OCI-LY7 (cell line): ENCODE results near the gene CEP76. TPM values are rescaled to one million over a fixed set of nuclear protein-coding genes. Genes with fewer than 3 reads are reported as not detected.

Experiments
- BruUV-seq: library from RNA; stranded (reverse); fragments of 400-500 nt; replicated peaks from 2 replicates; lab custom pipeline; 2021; lab: Mats Ljungman, UMichigan
- CTCF ChIA-PET: fragments of 300-600 bp; sonication (Branson Sonifier 250); formaldehyde crosslinking; loops from one replicate; lab custom pipeline; 2022; ENCODE audit warnings: antibody characterized with exemption; ENCODE audit not compliant: unreplicated experiment; lab: Charles Lee
- POLR2A ChIA-PET: fragments of 300-600 bp; sonication (Branson Sonifier 250); formaldehyde crosslinking; loops from one replicate; lab custom pipeline; 2022; ENCODE audit warnings: antibody characterized with exemption; lab: Charles Lee
- DNase-seq: peaks from one replicate; pipeline ENCODE4 v3.0.0-alpha.2; 2015; ENCODE audit warnings: low spot score
- H2AFZ ChIP-seq: fragments of 200-600 bp; sonication (generic), shearing (Covaris generic); 2 replicates; pipeline ENCODE4 v1.6.1; 2014; ENCODE audit warnings: mild to moderate bottlenecking, antibody characterized with exemption, low read length, moderate library complexity
- H3K27ac ChIP-seq: fragments of 200-600 bp; sonication (generic); 2 replicates; pipeline ENCODE4 v1.5.1; 2014; ENCODE audit warnings: mixed run types, low read depth, mild to moderate bottlenecking, moderate library complexity, low read length, inconsistent platforms; ENCODE audit not compliant: poor library complexity, severe bottlenecking
- H3K36me3 ChIP-seq: fragments of 200-600 bp; sonication (generic); 2 replicates; pipeline ENCODE4 v1.6.1; 2014; ENCODE audit warnings: mild to moderate bottlenecking, antibody characterized with exemption, low read length, moderate library complexity, mixed read lengths; ENCODE audit not compliant: insufficient read depth
- H3K4me1 ChIP-seq: fragments of 200-600 bp; sonication (generic); 2 replicates; pipeline ENCODE4 v1.5.1; 2014; ENCODE audit warnings: mild to moderate bottlenecking, low read length; ENCODE audit not compliant: insufficient read depth, poor library complexity, severe bottlenecking
- H3K4me2 ChIP-seq: fragments of 200-600 bp; sonication (generic); 2 replicates; pipeline ENCODE4 v1.6.1; 2014; ENCODE audit warnings: mild to moderate bottlenecking, low read length
- H3K4me3 ChIP-seq: fragments of 200-600 bp; sonication (generic); 2 replicates; pipeline ENCODE4 v1.5.1; 2014; ENCODE audit warnings: mild to moderate bottlenecking, low read depth, low read length; ENCODE audit not compliant: poor library complexity, severe bottlenecking
- H3K79me2 ChIP-seq: fragments of 200-600 bp; sonication (generic); 2 replicates; pipeline ENCODE4 v1.6.1; 2016; ENCODE audit warnings: low read depth, mild to moderate bottlenecking, low read length, moderate library complexity, mixed read lengths; ENCODE audit not compliant: insufficient read depth
- H3K9me2 ChIP-seq: fragments of 200-600 bp; sonication (generic); 2 replicates; pipeline ENCODE4 v1.6.1; 2016; ENCODE audit warnings: mild to moderate bottlenecking, low read length, mixed read lengths; ENCODE audit not compliant: insufficient read depth
- H3K9me3 ChIP-seq: fragments of 200-600 bp; sonication (generic); 2 replicates; pipeline ENCODE4 v1.6.1; 2014; ENCODE audit warnings: mild to moderate bottlenecking, mixed run types, low read length, mixed read lengths
- H4K20me1 ChIP-seq: fragments of 200-600 bp; sonication (generic); 2 replicates; pipeline ENCODE4 v1.6.1; 2014; ENCODE audit warnings: mild to moderate bottlenecking, antibody characterized with exemption, low read length, moderate library complexity, mixed read lengths; ENCODE audit not compliant: insufficient read depth
- EZH2phosphoT487 ChIP-seq: fragments of 200-600 bp; sonication (generic); IDR thresholded peaks from 2 replicates; pipeline ENCODE4 v1.6.1; 2018; ENCODE audit warnings: low read depth, borderline replicate concordance, mild to moderate bottlenecking, mixed run types, antibody characterized with exemption, low read length, moderate library complexity, mixed read lengths
- intact Hi-C: fragments of 100-400 bp; cut with micrococcal nuclease; formaldehyde crosslinking; loops from one replicate; pipeline ENCODE4 v1.10.0; 2022; ENCODE audit not compliant: unreplicated experiment
- total RNA-seq, 2 experiments: library from RNA; depleted of rRNA in 1 of 2; stranded (reverse); fragments of >200 nt in 1 of 2; shearing (Covaris generic) in 1 of 2; gene quantifications; 2 replicates each; pipeline ENCODE4 v1.2.3, GENCODE V29; 2014 to 2022
- TF ChIP-seq, protein P1 (sequence below): fragments of 200-600 bp; sonication (generic); conservative IDR thresholded peaks from 2 replicates; pipeline ENCODE4 v1.5.1; 2014; ENCODE audit warnings: mild to moderate bottlenecking, antibody characterized with exemption, low read length, moderate library complexity, mixed read lengths

CEP76 gene
- total RNA-seq, 2 experiments from 2014 or later: 14.1 to 22.1 TPM

DNA sequence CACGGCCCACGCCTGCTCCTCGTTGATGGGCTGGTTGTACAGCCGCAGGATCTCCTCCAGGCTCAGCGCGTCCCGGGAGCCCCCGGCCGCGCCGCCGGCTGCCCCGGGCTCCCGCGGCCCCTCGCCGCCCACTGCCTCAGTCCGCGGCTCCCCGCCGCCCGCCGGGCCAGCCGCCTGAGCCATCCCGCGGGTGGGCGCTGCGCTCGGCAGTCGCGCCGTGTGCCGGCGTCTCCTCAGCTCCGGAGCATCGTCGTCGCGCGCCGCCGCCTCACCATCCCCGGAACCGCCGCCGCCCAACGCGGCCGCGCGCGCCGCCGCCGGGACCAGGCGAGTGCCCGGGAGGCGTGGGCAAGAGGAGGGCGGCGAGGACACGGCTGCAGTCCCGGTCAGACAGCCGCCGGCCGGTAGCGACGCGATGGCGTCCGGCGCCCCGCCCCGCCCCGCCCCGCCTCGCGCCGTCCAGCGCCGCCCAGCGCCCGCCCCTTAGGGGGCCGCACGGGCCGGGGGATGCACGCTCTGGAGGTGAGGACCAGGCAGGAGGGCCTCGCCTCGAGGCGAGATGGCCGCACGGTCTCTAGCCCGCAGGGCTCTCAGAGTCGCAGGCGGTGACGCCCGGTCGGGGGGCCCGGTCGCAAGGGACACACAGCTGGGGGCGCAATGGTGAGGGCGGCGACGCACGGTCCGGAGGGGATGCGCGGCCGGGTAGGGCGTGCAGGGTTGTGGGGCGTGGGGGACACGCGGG lies 44.7 kb downstream of the CEP76 start, which contains the start of gene SPIRE1:
SPIRE1 (minus strand) TSS at position 424 of the 742 bp plus-strand sequence; CDS start at position 183, 241 bp downstream.
- Histone ChIP-seq H3K4me3 (peak within 1 kb of the TSS; percentile 63), H4K20me1 (no peaks in the 10 kb centered on the region), H2AFZ (peak within 1 kb of the TSS; percentile 47; the same call in 1 of the 2 replicates), H3K4me1 (peaks cover 3% of the 10 kb centered on the region), H3K4me2 (peak within 1 kb of the TSS; percentile 70), H3K36me3 (no peaks in the 10 kb centered on the region), H3K27ac (no peak within 1 kb of the TSS), H3K79me2 (no peaks in the 10 kb centered on the region), H3K9me3 (no peaks in the 10 kb centered on the region), H3K9me2 (no peaks in the 10 kb centered on the region)
- intact Hi-C loops: no loop called here
- TF ChIP-seq, protein P1, sequence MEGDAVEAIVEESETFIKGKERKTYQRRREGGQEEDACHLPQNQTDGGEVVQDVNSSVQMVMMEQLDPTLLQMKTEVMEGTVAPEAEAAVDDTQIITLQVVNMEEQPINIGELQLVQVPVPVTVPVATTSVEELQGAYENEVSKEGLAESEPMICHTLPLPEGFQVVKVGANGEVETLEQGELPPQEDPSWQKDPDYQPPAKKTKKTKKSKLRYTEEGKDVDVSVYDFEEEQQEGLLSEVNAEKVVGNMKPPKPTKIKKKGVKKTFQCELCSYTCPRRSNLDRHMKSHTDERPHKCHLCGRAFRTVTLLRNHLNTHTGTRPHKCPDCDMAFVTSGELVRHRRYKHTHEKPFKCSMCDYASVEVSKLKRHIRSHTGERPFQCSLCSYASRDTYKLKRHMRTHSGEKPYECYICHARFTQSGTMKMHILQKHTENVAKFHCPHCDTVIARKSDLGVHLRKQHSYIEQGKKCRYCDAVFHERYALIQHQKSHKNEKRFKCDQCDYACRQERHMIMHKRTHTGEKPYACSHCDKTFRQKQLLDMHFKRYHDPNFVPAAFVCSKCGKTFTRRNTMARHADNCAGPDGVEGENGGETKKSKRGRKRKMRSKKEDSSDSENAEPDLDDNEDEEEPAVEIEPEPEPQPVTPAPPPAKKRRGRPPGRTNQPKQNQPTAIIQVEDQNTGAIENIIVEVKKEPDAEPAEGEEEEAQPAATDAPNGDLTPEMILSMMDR: no peak
- no peak for TF ChIP-seq EZH2phosphoT487
- DNase-seq: peak; percentile 19
- POLR2A ChIA-PET: no interaction called here
- CTCF ChIA-PET: no interaction called here
- BruUV-seq: no TSS peak

DNA sequence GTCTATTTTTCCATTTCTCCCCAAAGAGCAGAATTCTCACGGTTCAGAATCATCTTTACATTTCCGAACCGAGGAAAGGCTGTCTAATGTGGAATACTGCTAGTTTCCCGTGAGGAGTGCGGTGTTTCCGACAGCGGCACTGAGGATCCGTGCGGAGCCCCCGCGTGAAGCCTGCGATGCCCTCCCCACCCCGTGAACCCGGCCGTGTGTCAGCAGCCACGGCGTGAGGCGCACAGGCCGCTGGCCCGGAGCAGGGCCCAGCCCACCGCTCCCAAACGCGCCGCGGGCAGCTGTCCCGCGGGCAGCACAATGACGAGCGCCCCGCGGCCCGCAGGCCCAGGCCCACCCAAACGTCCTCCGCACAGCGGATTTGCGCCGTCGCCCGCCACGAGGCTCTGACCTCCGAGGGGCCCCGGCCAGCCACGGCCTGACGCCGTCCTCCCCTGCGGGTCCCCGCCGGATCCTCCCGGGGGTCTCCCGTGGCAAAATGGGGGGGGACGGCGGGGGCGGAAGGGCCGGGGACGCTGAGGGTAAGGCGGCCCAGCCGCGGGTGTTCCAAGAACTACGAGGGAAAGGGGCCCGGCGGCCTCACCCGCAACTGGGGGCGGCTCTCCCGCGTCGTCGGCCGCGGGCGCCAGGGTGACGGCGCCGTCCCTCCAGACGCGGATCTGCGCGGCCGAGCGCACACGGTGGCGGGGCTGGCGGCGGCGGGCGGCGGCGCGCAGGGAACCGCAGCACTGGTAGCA lies 45.4 kb downstream of the CEP76 start:
- no TSS peak for BruUV-seq
- H2AFZ ChIP-seq: peak overlapping the region; percentile 47; the same call in 1 of the 2 replicates
- H3K27ac ChIP-seq: no peak overlapping the region
- no peaks in the 10 kb centered on the region for H3K9me3 ChIP-seq
- no peak for DNase-seq
- H4K20me1 ChIP-seq: no peaks in the 10 kb centered on the region
- peaks cover 3% of the 10 kb centered on the region for H3K4me1 ChIP-seq
- ChIA-PET POLR2A (no interaction called here), CTCF (no interaction called here)
- H3K79me2 ChIP-seq: no peaks in the 10 kb centered on the region
- intact Hi-C loops: no loop called here
- peak overlapping the region; percentile 63 for H3K4me3 ChIP-seq
- H3K4me2 ChIP-seq: peak overlapping the region; percentile 70
- TF ChIP-seq, protein P1: no peak
- no peak for TF ChIP-seq EZH2phosphoT487
- H3K9me2 ChIP-seq: no peaks in the 10 kb centered on the region
- H3K36me3 ChIP-seq: no peaks in the 10 kb centered on the region
